GM23248 (cell line): ENCODE data around the gene ODAD4.

Source experiments
- EZH2 ChIP-seq: fragments of 200-600 bp; sonication (generic); IDR thresholded peaks from 2 replicates; pipeline ENCODE4 v1.6.1; 2018; ENCODE audit warnings: antibody characterized with exemption, mild to moderate bottlenecking; ENCODE audit not compliant: insufficient read depth, poor library complexity, severe bottlenecking
- EZH2phosphoT487 ChIP-seq: fragments of 200-600 bp; sonication (generic); IDR thresholded peaks from 2 replicates; pipeline ENCODE4 v1.6.1; 2018; ENCODE audit warnings: antibody characterized with exemption, moderate library complexity, mild to moderate bottlenecking, low read depth; ENCODE audit not compliant: insufficient read depth

- no peak for TF ChIP-seq EZH2phosphoT487
- no peak for TF ChIP-seq EZH2
Observed at GRCh38 chr17:41939044-41939692, 8.8 kb downstream of the ODAD4 start.
